HG03520 (cell line): ENCODE data around the gene KRTAP5-6.

Experiments
- ATAC-seq: cut with Tn5 transposase; IDR thresholded peaks from one replicate; pipeline ENCODE4 v1.9.1; 2021; ENCODE audit warnings: mild to moderate bottlenecking, moderate library complexity; ENCODE audit not compliant: unreplicated experiment

Gene KRTAP5-6

DNA sequence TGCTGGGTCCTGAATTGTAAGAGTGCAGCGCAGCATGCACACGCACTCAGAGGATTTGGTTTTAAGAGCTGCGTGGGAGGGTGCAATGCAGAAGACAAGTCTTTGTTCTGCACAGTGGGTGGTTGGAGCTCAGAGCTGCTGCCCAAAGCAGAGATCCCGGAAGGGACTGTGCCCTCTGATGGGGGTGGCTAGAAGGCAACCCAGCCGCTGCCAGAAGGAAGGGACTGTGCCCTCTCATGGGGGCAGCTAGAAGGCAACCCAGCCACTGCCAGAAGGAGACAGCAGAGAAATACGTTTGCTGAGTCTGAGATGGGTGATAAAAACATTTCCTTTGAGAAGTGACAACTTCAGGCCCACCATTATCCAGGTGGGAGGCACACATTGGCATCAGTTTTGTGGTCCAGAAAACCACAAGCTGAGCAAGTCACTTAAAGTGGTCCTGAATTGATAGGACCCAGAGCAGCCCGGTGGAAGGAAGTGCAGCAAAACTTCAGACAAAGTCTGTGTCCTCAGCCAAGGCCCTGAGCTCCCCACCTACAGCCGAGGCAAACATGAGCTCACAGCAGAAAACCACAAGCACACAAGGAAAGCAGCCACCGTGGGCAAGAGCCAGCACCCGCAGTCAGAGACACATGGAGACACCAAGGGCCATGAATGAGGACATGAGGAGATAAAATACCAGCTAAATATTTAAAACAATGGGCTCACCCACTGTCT, 4.3 kb downstream of the KRTAP5-6 start:
- no peak for ATAC-seq

DNA sequence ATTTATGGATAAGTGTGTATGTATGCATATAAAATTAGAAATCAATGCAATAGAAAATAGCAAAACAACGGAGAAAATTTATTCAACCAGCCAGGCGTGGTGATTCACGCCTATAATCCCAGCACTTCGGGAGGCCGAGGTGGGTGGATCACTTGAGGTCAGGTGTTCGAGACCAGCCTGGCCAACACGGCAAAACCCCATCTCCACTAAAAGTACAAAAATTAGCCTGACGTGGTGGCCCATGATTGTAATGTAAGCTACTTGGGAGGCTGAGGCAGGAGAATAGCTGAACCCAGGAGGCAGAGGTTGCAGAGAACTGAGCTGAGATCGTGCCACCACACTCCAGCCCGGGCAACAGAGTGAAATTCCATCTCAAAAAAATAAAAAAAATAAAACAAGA, 5.5 kb downstream of the KRTAP5-6 start:
- no peak for ATAC-seq

DNA sequence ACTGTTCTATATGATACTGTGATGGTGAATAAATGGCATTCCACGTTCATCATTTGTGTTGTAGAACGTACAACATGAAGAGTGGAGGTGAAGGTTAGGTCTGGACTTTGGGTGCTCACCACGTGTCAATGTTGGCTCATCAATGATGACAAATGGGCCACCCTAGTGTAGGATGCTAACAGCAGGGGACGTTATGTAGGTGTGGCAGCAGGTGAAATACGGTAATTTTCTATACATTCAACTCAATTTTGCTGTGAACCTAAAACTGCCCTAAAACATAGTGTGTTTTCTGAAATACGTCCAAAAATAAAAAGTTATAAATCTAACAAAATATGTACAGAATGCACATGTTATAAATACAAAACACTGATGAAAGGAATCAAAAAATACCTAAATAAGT, 6.2 kb downstream of the KRTAP5-6 start:
- ATAC-seq: no peak

DNA sequence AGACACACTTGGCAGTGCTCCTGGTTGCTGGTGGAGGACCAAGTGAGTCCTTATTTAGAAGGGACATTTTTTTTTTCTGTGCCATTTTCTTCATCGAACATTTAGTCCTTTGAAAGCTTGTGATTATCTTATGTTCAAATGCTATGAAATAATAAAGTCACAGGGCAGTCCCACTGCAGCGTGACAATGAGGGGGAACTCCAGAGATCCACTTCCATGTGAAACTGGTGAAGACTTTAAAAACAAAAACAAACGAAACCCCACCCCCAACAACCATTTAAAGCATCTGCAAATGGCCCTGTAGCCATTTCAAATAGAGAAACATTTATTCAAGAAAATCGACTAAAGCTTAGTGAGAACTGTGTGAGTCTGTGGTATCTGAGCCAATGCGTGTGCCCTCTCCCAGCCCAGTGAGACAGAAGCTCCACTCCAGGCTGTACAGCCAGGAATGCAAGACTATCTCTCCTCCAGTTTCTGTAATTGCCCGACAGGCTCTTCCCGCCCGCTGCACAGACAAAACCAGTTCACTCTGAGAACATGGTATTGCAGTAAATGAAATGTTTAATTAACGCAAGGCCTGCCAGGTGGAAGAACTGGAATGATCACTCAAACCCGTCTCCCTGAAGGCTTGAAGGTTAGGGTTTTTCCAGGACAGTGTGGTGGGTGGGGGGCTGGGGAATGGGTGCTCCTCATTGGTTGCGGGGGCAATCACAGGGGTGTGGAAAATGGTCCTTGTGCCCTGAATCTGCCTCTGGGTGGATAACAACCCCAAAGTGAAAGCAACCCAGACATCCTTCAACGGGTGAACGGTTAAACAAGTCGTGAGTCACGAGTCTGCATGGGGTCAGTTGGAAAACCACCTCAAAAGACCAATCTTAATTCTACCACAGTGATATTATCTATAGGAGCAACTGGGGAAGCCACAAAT, 8.4 kb downstream of the KRTAP5-6 start:
- no peak for ATAC-seq

DNA sequence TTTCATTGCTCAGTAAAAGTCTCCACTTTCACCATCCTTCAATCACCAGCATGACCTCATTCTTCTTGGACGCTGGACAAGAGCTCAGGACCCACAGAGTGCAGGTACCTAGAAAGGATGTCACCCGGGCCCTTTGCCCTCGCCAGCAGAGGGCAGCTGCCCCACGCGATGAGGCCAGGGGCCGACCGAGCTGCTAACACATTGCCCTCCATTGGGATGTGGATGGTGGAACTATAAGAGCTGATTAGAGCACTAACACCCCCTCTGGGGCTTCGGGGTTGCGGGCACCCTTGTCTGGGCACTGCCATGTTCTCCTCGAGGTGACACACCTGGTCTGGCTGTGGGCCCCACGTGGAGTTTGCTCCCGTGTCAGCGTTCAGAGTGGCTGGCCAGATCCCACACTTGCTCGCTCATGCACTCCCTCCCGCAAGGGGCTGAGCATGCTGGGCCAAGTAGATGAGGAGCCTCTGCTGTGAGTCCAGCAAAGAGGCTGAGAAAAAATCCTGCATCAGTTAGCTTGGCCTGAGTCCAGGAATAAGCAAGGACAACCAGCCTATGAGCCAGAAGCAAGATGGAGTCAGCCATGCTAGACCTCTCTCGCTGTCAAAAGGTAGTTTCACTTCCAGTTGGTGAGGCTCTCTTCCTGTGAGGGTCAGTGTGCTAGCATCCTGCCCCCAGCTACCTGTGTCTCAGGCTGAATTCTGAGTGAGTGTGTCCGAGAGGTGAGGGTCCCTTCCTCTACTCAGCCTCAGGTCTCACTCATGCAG, 9.8 kb downstream of the KRTAP5-6 start:
- no peak for ATAC-seq

DNA sequence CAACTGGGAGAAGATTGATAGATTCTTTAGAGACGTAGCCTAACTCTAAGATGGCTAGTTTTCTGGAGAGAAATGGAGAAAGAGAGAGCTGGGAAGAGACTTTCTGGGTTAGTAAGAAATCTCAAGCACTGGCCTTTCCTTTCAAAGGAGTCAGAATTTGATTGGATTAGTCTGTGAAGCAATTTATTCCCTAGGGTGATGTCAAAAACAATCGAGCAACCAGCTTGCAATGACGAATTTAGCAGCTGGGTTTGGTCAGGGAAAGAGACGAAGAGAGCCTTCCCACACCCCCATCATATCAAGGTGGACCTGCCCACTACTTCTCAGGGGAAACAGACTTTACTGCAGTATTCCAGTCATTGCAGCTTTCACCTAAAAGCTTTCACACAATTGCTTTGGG, 10.8 kb downstream of the KRTAP5-6 start:
- no peak for ATAC-seq

DNA sequence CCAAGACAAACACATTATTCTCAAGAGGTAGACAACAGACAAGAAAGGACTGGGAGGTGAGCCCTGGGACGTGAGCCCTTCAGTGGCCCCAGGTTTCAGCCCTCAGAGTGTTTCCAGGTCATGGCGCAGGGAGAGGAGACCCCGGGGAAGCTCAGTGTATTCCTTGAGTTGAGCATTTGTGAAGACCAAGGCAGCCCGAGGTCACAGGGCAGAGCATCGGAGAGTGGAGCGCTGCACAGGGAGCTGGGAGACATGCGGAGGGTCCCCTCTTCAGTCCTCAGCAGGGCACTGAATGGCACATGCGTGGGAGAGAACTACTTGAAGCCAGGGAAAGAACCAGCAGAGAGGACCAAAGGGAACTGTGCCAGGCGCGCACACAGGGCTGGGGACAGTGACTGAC, 11.7 kb downstream of the KRTAP5-6 start:
- ATAC-seq: no peak

DNA sequence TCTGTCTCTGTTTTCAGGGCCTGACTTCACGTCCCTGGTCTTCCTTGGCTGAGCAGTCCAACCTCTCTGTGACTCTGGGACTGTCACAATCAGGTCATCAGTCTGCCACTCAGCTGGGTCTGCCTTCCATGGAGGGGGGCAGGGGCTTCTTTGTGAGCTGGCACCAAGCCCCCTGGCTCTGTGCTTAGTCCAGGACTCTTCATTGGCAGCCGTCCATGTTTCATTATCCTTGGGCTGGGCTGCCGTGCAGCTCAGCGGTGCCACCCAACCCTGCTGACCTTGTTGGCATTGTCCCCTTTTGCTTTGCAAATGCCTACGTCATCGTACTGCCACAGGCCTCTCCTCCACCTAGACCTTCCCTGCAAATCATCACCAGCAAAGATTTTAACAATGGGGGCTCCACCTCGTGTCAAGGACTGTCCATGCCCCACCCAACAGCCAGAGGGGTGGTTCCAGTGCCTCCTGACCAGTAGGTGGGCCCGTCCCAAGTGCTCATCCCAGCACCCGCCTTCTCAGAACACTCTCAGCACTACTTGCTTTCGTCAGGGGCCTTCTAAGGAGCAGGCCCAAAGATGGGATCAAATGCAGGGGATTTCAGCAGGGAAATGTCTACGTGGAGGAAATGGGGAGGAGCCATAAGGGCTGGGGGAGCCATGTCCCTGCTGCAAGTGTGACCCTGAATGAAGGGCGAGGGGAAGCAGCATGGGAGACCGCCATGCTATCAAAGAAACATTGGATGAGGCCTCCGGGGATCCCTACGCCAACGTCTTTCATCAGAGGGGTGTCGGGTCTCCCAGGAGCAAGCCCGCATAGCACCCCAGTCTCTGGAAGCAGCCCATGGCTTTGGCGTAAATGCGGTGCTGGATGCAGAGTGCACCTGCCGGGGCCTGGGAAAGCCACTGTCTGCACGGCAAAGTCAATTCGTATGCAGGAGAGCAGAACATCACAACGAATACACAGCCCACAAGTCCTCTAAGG, 18.2 kb downstream of the KRTAP5-6 start:
- ATAC-seq: no peak

DNA sequence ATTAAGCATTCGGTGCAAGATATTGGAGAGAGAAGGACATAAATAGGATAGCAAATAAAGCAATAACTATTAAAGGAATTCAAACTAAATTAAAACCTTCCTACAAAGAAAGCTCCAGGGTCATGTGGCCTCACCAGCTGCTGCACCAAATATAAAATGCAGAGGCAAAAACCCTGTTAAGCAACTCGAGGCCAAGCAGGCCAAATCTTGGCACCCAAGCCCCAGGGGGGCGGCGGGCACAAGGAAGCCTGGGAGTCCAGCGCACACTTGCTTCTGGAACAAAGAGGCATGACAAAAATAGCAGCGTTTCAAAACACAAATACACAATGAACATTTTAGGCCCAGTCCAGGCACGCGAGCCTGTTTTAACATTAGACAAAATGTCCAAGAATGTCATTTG, 20.8 kb downstream of the KRTAP5-6 start:
- no peak for ATAC-seq

DNA sequence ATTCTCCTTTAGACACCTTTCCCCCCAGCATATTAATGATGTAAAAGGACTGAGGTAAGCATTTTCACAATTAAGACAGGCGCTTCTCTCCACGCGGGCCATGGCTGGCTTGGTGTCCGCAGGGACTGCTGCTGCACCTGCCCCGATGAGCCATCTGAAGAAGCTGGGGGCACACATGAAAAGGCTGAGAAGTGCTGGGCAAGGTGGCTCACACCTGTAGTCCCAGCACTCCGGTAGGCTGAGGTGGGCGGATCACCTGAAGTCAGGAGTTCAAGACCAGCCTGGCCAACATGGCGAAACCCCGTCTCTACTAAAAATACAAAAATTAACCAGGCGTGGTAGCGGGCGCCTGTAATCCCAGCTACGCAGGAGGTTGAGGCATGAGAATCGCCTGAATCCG, 21.3 kb downstream of the KRTAP5-6 start:
- no peak for ATAC-seq

DNA sequence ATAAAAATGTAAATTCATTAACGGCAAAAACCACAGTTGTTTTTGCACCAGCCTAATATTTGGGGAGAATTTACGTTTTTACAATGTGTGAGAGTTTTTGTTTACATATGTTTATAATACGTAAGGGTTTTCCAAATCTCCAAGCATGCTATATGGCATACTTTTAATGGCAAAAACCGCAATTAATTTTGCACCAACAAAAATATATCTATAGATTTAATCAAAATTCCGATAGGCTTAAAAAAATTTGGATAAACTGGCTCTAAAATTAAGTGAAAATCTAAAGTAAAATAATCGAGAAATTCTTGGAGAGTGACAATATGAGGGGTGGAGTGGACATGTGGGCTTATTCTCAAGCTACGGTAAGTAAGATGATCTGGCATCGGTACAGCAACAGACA, 22.8 kb downstream of the KRTAP5-6 start:
- ATAC-seq: no peak

DNA sequence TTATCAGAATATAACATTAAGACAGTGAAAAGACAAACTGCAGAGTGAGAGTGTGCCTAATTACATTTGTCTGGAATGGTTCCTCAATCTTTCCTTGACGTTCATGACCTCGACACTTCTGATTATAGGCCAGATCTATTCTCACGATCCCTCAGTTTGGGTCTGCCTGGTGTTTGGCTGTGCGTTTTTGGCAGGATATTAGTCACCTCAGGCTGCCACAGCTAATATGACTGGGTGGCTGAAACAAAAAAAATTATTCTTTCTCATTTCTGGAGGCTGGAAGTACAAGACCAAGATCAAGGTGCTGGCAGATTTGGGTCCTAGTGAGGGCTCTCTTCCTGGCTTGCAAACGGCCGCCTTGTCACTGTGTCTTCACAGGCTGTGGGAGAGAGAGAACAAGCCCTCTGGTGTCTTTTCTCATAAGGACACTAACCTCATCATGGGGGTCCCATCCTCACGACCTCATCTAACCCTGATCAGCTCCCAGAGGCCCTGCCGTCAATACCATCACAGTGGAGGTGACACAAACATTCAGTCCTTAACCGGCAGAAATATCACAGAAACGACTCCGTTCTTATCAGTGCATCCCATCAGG, 30.2 kb downstream of the KRTAP5-6 start:
- no peak for ATAC-seq

DNA sequence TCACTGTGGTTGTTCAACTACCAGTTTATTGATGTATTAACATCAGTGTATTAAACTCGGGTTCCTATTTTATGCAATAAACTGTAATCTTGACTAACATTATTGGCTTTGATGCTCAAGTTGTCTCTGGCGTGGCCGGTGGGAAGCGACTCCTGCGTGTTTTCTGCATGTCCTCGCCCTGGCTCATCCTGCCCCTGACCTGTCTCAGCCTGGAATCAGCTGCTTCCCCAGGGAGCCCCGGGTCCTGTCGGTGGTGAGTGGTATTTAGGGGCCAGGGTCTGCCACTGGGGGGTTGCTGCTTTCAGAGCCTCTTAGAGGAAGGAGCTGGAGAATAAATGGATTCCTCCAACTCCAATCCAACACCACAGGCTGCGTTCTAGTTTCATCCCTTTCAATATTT, 30.9 kb downstream of the KRTAP5-6 start:
- no peak for ATAC-seq

DNA sequence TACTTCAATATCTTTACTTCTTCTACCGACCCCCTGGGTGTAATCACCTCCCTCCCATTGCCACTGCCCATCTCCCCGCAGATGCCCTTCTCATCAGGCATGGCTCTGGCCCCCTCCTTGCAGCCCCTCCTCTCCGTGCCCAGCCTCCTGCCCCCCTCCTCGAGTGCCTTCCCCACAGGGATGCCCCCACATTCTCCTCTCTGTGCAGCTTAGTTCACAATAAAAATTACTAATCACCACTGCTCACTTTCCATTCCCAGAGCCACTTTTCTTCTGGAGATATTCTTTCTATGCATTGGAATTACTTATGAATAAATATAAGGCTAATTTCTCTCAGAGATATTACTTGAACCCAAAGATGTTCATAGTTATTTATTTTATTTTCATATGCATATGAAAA, 31.3 kb downstream of the KRTAP5-6 start:
- ATAC-seq: no peak

DNA sequence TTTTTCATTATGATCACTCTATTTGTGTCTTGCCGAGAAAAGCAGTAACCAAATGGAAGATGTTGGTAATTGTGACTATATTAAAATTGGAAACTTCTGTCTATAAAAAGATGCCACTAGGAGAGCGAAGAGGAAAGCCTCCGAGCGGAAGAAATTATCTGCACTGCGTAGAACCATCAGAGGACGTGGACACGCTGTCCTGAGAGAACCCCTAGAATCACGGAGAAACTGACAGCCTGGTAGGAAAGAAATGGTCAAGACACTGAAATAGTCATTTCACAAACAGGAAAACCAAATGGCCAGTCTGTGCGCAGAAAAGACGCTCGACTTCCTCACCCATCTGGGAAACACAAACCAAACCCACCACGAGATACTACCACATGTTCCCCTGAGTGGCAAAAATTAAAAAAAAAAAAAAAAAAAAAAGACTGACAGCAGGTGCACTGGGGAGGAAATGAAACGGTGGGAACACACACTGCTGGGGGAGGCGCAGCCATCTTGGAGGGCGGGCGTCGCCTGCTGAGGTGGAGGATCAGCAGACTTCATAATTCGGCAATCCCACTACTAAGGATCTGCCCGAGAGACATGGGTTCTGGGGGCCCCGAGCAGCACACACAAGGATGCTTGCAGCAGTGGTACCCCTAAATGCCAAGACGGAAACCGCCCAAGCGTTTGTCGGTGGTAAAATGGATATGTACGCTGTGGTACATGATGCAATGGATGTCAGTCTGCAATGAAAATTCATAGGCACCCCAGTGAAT, 32.1 kb downstream of the KRTAP5-6 start:
- no peak for ATAC-seq

DNA sequence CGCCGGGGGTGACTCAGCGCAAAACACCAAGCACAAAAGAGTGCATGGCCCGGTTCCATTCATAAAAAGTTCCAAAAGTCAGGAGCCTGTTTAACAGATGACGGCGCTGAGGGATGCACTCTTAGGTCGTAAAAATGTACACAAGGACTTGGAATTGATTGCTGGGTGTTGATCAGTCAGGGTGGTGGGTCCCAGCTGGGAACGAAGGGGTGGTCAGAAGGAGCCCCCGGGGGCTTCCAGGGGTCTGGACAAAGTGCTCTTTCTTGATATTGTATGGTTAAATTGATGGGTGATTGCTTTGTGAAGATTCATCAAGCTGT, 32.7 kb downstream of the KRTAP5-6 start:
- ATAC-seq: no peak

DNA sequence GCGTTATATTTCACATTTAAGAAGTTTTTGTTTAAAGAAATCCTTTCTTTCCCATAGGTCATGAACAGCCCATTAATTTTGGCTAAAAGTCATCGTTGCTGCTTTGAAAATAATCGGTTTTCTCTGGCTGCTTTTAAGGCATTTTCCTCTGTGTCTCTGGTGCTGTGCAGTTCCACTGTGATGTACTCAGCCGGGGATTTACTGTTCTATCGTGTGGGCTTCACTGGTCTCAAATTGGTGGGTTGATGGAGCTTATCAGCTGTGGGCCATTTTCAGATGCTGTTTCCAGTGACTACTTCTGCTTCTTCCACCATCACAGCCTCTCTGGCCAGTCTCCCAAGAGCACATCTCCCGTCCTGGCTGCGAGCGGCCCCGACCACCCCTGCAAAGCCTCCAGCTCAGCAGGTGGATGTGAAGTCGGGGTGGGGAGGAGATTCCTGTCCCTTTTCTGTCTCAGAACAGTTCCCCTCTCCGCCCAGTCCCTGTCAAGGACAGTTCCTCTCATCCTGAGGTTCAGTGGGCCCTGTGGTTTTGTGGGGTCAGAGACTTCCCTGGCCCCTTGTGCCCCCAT, 33.1 kb downstream of the KRTAP5-6 start:
- no peak for ATAC-seq

DNA sequence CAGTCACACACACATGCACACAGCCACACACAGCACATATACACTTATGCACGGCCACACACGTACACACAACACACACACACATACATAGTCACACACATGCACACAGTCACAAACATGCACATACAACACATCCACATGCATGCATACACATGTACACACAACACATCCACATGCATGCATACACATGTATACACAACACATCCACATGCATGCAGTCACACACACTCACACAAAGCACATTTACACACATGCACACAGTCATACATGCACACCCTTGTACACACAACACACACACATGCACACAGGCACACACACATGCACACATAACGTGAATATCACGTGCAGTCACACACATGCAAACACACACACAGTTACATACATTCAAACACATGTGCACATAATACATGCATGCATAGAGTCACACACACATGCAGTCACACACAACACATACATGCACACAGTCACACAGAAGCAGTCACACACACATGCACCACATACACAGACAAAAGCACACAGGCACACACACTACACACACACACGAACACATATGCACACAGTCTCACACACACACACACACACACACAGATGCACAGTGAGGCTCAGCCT, 34.6 kb downstream of the KRTAP5-6 start:
- ATAC-seq: no peak
